K562 (cell line): ENCODE data around the gene HDLBP. TPM values are rescaled to one million over a fixed set of nuclear protein-coding genes. Genes with fewer than 3 reads are reported as not detected.

Source experiments
- ATF3 ChIP-seq, 2 experiments: fragments of 450-650 bp in 1 of 2; sonication (generic) in 1 of 2; formaldehyde crosslinking in 1 of 2; IDR thresholded peaks in 1 of 2; conservative IDR thresholded peaks in 1 of 2; 2 replicates each; pipeline versions ENCODE4 v1.6.1 to v1.8.1; 2016 to 2023; ENCODE audit warnings: mild to moderate bottlenecking in 2 of 2, moderate library complexity in 2 of 2, inconsistent platforms in 1 of 2, missing genetic modification reagents in 1 of 2
- MLX ChIP-seq, 2 experiments: fragments of 450-650 bp in 1 of 2; sonication (generic) in 1 of 2; formaldehyde crosslinking; conservative IDR thresholded peaks; 2 replicates each; pipeline versions ENCODE4 v1.4.0 to v1.8.1; 2020 to 2022; ENCODE audit warnings: mild to moderate bottlenecking in 1 of 2, missing genetic modification reagents in 1 of 2
- POLR2AphosphoS5 ChIP-seq: IDR thresholded peaks from 2 replicates; pipeline ENCODE4 v1.6.1; 2011; ENCODE audit warnings: mild to moderate bottlenecking, low read depth, low read length, moderate library complexity; ENCODE audit not compliant: control insufficient read depth, insufficient read depth
- RBM17 ChIP-seq: fragments of 200-400 bp; formaldehyde crosslinking; IDR thresholded peaks from 2 replicates; pipeline ENCODE4 v1.6.1; 2017; ENCODE audit warnings: low read depth, mild to moderate bottlenecking, low read length, borderline replicate concordance
- RERE ChIP-seq: sonication (generic); formaldehyde crosslinking; IDR thresholded peaks from 2 replicates; pipeline ENCODE4 v1.8.0; 2023; ENCODE audit warnings: missing genetic modification reagents, mild to moderate bottlenecking, borderline replicate concordance
- ZBTB40 ChIP-seq, 2 experiments: fragments of 450-650 bp in 1 of 2; sonication (generic) in 1 of 2; formaldehyde crosslinking in 1 of 2; IDR thresholded peaks; 2 replicates each; pipeline versions ENCODE4 v1.7.1 to v1.9.0; 2016 to 2022; ENCODE audit warnings: inconsistent platforms in 1 of 2, mild to moderate bottlenecking in 1 of 2, missing genetic modification reagents in 1 of 2
- ZNF133 ChIP-seq: fragments of 250-450 bp; sonication (Bioruptor Pico); IDR thresholded peaks from 2 replicates; pipeline ENCODE4 v1.4.0; 2020; ENCODE audit warnings: mild to moderate bottlenecking
- ZNF224 ChIP-seq: sonication (generic); formaldehyde crosslinking; IDR thresholded peaks from 2 replicates; pipeline ENCODE4 v1.8.0; 2022; ENCODE audit warnings: mild to moderate bottlenecking, missing genetic modification reagents
- polyA plus RNA-seq, 8 experiments: library from polyadenylated mRNA; depleted of rRNA in 4 of 8; stranded (reverse) in 5 of 8; unstranded in 3 of 8; fragments of >200 nt; fragmentation: Nextera tagmentation in 2 of 8; fragmentation: Illumina TruSeq in 1 of 8; extraction: Ambion mirVana in 2 of 8; extraction: Trizol in 1 of 8; gene quantifications; 2 replicates each; pipeline versions ENCODE4 v1.2.1 to v1.2.3, GENCODE V29; 2011 to 2014; ENCODE audit warnings: inconsistent platforms in 1 of 8, missing spikeins in 1 of 8
- total RNA-seq, 7 experiments: library from RNA; depleted of rRNA in 6 of 7; stranded (reverse); fragments of >200 nt in 6 of 7; fragmentation: Illumina TruSeq in 2 of 7; extraction: Trizol in 2 of 7; gene quantifications; 2 replicates each; pipeline versions ENCODE4 v1.2.1 to v1.2.3, GENCODE V29; 2011 to 2021; ENCODE audit warnings: low replicate concordance in 1 of 7

Gene HDLBP
- total and polyA plus RNA-seq, 9 of the 15 experiments (the other 6 are each of a cell fraction or from before 2014, with no cell fraction given): 24.4 to 378 (median 146) TPM

GRCh38 chr2:241315093-241315878 lies at the start of gene HDLBP (continued):
- TF ChIP-seq RERE (no peak), ZNF224 (no peak), MLX (CRISPR knock-in tag; conservative IDR thresholded peaks at IDR 0.05) (no peak), RBM17 (no peak), ZBTB40 (IDR thresholded peaks at IDR 0.05) (no peak), ZBTB40 (CRISPR knock-in tag; IDR thresholded peaks at IDR 0.05) (no peak), ATF3 (IDR thresholded peaks at IDR 0.05) (peak; percentile 92), ATF3 (CRISPR knock-in tag; conservative IDR thresholded peaks at IDR 0.05) (no peak), ZNF133 (CRISPR knock-in tag) (no peak), POLR2AphosphoS5 (peak; percentile 51)
